Activated naive CD4-positive, alpha-beta T cell treated with anti-CD3 and anti-CD28 coated beads, Interleukin-2, amount 50 U/mL, for 24 hours (primary cell): ENCODE measurements around the gene EEIG1.
A peak's percentile ranks its signal among the peaks of the same experiment; 100 is the strongest.

ENCODE experiments used
- H3K27ac Mint-ChIP-seq: one replicate; pipeline ENCODE4 v1.8.0; 2021; ENCODE audit warnings: mild to moderate bottlenecking, mixed read lengths
- H3K27me3 Mint-ChIP-seq: one replicate; pipeline ENCODE4 v1.8.0; 2021; ENCODE audit warnings: mixed read lengths
- H3K36me3 Mint-ChIP-seq: one replicate; pipeline ENCODE4 v1.8.0; 2021; ENCODE audit warnings: mixed read lengths
- H3K4me1 Mint-ChIP-seq: one replicate; pipeline ENCODE4 v1.8.0; 2021; ENCODE audit warnings: mixed read lengths
- H3K4me3 Mint-ChIP-seq: one replicate; pipeline ENCODE4 v1.8.0; 2021; ENCODE audit warnings: mild to moderate bottlenecking, mixed read lengths
- H3K9me3 Mint-ChIP-seq: one replicate; pipeline ENCODE4 v1.8.0; 2021; ENCODE audit warnings: mixed read lengths

Gene EEIG1

GRCh38 chr9:127945338-127945737 lies 35.5 kb downstream of the EEIG1 start:
- Mint-ChIP-seq H3K4me3 (no peak overlapping the region), H3K27me3 (no peaks in the 10 kb centered on the region), H3K4me1 (peaks cover 43% of the 10 kb centered on the region), H3K27ac (peak overlapping the region; percentile 51), H3K9me3 (no peaks in the 10 kb centered on the region), H3K36me3 (peaks cover 6% of the 10 kb centered on the region)

GRCh38 chr9:127944586-127945218 lies 36.1 kb downstream of the EEIG1 start:
- Mint-ChIP-seq H3K4me3 (no peak overlapping the region), H3K36me3 (peaks cover 7% of the 10 kb centered on the region), H3K4me1 (peaks cover 37% of the 10 kb centered on the region), H3K27me3 (no peaks in the 10 kb centered on the region), H3K27ac (peak overlapping the region; percentile 38), H3K9me3 (no peaks in the 10 kb centered on the region)

GRCh38 chr9:127943731-127944144 lies 37.1 kb downstream of the EEIG1 start:
- no peak overlapping the region for H3K4me3 Mint-ChIP-seq
- H3K4me1 Mint-ChIP-seq = peaks cover 32% of the 10 kb centered on the region
- peaks cover 7% of the 10 kb centered on the region for H3K36me3 Mint-ChIP-seq
- no peaks in the 10 kb centered on the region for H3K9me3 Mint-ChIP-seq
- no peaks in the 10 kb centered on the region for H3K27me3 Mint-ChIP-seq
- H3K27ac Mint-ChIP-seq = peak overlapping the region; percentile 94

- Mint-ChIP-seq H3K4me3 (no peak overlapping the region), H3K4me1 (peaks cover 32% of the 10 kb centered on the region)
These were observed 37.7 kb downstream of the EEIG1 start for GRCh38 chr9:127943011-127943662.

GRCh38 chr9:127942216-127943010 lies 38.4 kb downstream of the EEIG1 start:
- H3K4me3 Mint-ChIP-seq = no peak overlapping the region

More at GRCh38 chr9:127943011-127943662, 37.7 kb downstream of the EEIG1 start:
- Mint-ChIP-seq H3K27ac (peak overlapping the region; percentile 87), H3K27me3 (no peaks in the 10 kb centered on the region), H3K9me3 (no peaks in the 10 kb centered on the region), H3K36me3 (peaks cover 7% of the 10 kb centered on the region)

GRCh38 chr9:127941961-127942215 lies 38.9 kb downstream of the EEIG1 start:
- H3K27me3 Mint-ChIP-seq = no peaks in the 10 kb centered on the region

More at GRCh38 chr9:127942216-127943010, 38.4 kb downstream of the EEIG1 start:
- peaks cover 7% of the 10 kb centered on the region for H3K36me3 Mint-ChIP-seq
- peaks cover 33% of the 10 kb centered on the region for H3K4me1 Mint-ChIP-seq
- H3K27me3 Mint-ChIP-seq = no peaks in the 10 kb centered on the region
- no peaks in the 10 kb centered on the region for H3K9me3 Mint-ChIP-seq
- H3K27ac Mint-ChIP-seq = peak overlapping the region; percentile 87

GRCh38 chr9:127941062-127941960 lies 39.5 kb downstream of the EEIG1 start:
- no peaks in the 10 kb centered on the region for H3K9me3 Mint-ChIP-seq
- H3K4me1 Mint-ChIP-seq = peaks cover 41% of the 10 kb centered on the region
- peaks cover 7% of the 10 kb centered on the region for H3K36me3 Mint-ChIP-seq

More at GRCh38 chr9:127941961-127942215, 38.9 kb downstream of the EEIG1 start:
- H3K36me3 Mint-ChIP-seq = peaks cover 7% of the 10 kb centered on the region
- H3K9me3 Mint-ChIP-seq = no peaks in the 10 kb centered on the region
- peaks cover 35% of the 10 kb centered on the region for H3K4me1 Mint-ChIP-seq
- H3K27ac Mint-ChIP-seq = no peak overlapping the region
- no peak overlapping the region for H3K4me3 Mint-ChIP-seq

GRCh38 chr9:127940593-127940992 lies 40.2 kb downstream of the EEIG1 start:
- peaks cover 9% of the 10 kb centered on the region for H3K36me3 Mint-ChIP-seq
- no peaks in the 10 kb centered on the region for H3K9me3 Mint-ChIP-seq
- no peak overlapping the region for H3K4me3 Mint-ChIP-seq
- H3K4me1 Mint-ChIP-seq = peaks cover 44% of the 10 kb centered on the region
- no peaks in the 10 kb centered on the region for H3K27me3 Mint-ChIP-seq
- H3K27ac Mint-ChIP-seq = peak overlapping the region; percentile 91

More at GRCh38 chr9:127941062-127941960, 39.5 kb downstream of the EEIG1 start:
- Mint-ChIP-seq H3K27ac (peak overlapping the region; percentile 74), H3K4me3 (no peak overlapping the region), H3K27me3 (no peaks in the 10 kb centered on the region)

- H3K4me3 Mint-ChIP-seq = peak overlapping the region; percentile 68
- no peaks in the 10 kb centered on the region for H3K27me3 Mint-ChIP-seq
- H3K27ac Mint-ChIP-seq = peak overlapping the region; percentile 84
- peaks cover 8% of the 10 kb centered on the region for H3K36me3 Mint-ChIP-seq
- H3K4me1 Mint-ChIP-seq = peaks cover 43% of the 10 kb centered on the region
- H3K9me3 Mint-ChIP-seq = no peaks in the 10 kb centered on the region
These were observed 42.5 kb downstream of the EEIG1 start for GRCh38 chr9:127938298-127938690.

GRCh38 chr9:127937388-127938297 lies 43.1 kb downstream of the EEIG1 start, which contains the start of gene DPM2:
Gene DPM2, minus strand, starts transcription at chr9:127937854. Its CDS starts 34 bp downstream, at chr9:127937820.
- H3K27ac Mint-ChIP-seq = peak within 1 kb of the TSS; percentile 99
- H3K27me3 Mint-ChIP-seq = no peaks in the 10 kb centered on the region
- H3K9me3 Mint-ChIP-seq = no peaks in the 10 kb centered on the region
- H3K4me1 Mint-ChIP-seq = peaks cover 44% of the 10 kb centered on the region
- H3K4me3 Mint-ChIP-seq = peak within 1 kb of the TSS; percentile 96
- H3K36me3 Mint-ChIP-seq = peaks cover 12% of the 10 kb centered on the region

- Mint-ChIP-seq H3K36me3 (peaks cover 12% of the 10 kb centered on the region), H3K4me3 (peak overlapping the region; percentile 96), H3K27ac (peak overlapping the region; percentile 99), H3K27me3 (no peaks in the 10 kb centered on the region), H3K9me3 (no peaks in the 10 kb centered on the region), H3K4me1 (peaks cover 44% of the 10 kb centered on the region)
These were observed 43.8 kb downstream of the EEIG1 start for GRCh38 chr9:127937056-127937387.

- no peaks in the 10 kb centered on the region for H3K9me3 Mint-ChIP-seq
- peaks cover 12% of the 10 kb centered on the region for H3K36me3 Mint-ChIP-seq
- peaks cover 48% of the 10 kb centered on the region for H3K4me1 Mint-ChIP-seq
- peak overlapping the region; percentile 33 for H3K27ac Mint-ChIP-seq
- H3K4me3 Mint-ChIP-seq = peak overlapping the region; percentile 96
- no peaks in the 10 kb centered on the region for H3K27me3 Mint-ChIP-seq
These were observed 44.4 kb downstream of the EEIG1 start for GRCh38 chr9:127936347-127936852.

GRCh38 chr9:127935765-127936221 lies 45.0 kb downstream of the EEIG1 start:
- H3K4me3 Mint-ChIP-seq = peak overlapping the region; percentile 96
- H3K27ac Mint-ChIP-seq = peak overlapping the region; percentile 76
- H3K4me1 Mint-ChIP-seq = peaks cover 54% of the 10 kb centered on the region

GRCh38 chr9:127934986-127935385 lies 45.8 kb downstream of the EEIG1 start:
- Mint-ChIP-seq H3K36me3 (peaks cover 10% of the 10 kb centered on the region), H3K27ac (peak overlapping the region; percentile 77), H3K4me1 (peaks cover 57% of the 10 kb centered on the region), H3K27me3 (no peaks in the 10 kb centered on the region), H3K4me3 (peak overlapping the region; percentile 96), H3K9me3 (no peaks in the 10 kb centered on the region)

More at GRCh38 chr9:127935765-127936221, 45.0 kb downstream of the EEIG1 start:
- Mint-ChIP-seq H3K9me3 (no peaks in the 10 kb centered on the region), H3K27me3 (no peaks in the 10 kb centered on the region), H3K36me3 (peaks cover 12% of the 10 kb centered on the region)
